Activated CD4-positive, CD25-positive, alpha-beta regulatory T cell treated with anti-CD3 and anti-CD28 coated beads, Interleukin-2, amount 50 U/mL, for 72 hours (primary cell): ENCODE data around the gene MSANTD1.

Experiments
- DNase-seq: peaks from one replicate; pipeline ENCODE4 v3.0.0; 2021

MSANTD1 gene

GRCh38 chr4:3217771-3218170, 31.2 kb upstream of the MSANTD1 start:
- no peak for DNase-seq

- DNase-seq: no peak
Measured at GRCh38 chr4:3218824-3219760, 29.9 kb upstream of the MSANTD1 start.

- no peak for DNase-seq
Measured at GRCh38 chr4:3219761-3220475, 29.0 kb upstream of the MSANTD1 start.

DNA sequence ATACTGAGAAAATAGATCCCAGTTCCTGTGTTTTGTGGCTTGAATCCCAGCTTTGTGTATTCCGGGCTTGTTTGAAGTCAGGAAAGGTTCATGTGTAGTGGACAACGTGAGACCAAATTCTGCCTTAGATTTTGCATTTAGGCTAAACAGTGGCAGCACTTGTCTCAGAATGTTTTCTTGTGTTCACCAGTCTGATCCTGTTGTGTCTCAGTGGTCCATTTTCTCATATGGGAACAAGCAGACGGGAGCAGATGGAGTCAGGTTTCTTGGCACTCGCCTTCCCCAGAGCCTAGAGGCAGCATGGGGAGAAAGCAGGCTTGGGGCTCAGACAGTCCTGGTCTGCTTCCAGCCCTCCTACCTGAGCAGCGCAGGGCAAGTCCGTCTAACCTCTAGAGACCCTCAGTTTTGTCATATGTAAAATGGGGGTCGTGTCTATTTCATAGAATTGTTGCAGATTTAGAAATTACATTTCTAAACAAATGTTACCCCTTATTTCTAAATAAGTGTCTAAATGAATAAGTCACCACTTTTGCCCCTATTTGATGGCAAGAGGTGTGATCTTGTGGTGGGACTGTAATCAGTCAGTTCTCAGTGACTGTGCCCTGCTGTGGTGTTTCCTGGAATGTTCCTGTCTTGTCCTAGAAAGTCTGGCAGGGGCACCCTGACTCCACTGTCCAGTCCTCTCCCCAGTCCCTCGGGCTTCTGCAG, 28.3 kb upstream of the MSANTD1 start:
- no peak for DNase-seq

DNA sequence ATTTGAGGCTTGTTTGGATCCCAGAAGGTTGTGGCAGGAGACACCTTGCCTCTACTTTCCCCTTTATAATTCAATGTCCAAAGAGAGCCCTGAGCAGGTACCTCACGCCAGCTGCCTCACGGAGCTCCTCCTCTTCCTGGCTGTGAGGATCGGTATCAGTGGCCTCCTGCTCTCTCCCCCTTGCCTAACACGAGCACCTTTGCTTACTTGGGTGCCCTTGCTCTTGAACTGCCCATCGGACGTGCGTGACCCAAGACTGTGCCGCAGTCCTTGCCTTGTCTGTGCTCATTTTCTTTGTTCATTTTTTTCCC, 27.8 kb upstream of the MSANTD1 start:
- DNase-seq: no peak

GRCh38 chr4:3221996-3222395, 27.0 kb upstream of the MSANTD1 start:
- no peak for DNase-seq

- no peak for DNase-seq
Measured at GRCh38 chr4:3223346-3223745, 25.6 kb upstream of the MSANTD1 start.

GRCh38 chr4:3223956-3224748, 24.8 kb upstream of the MSANTD1 start:
- DNase-seq: no peak

DNA sequence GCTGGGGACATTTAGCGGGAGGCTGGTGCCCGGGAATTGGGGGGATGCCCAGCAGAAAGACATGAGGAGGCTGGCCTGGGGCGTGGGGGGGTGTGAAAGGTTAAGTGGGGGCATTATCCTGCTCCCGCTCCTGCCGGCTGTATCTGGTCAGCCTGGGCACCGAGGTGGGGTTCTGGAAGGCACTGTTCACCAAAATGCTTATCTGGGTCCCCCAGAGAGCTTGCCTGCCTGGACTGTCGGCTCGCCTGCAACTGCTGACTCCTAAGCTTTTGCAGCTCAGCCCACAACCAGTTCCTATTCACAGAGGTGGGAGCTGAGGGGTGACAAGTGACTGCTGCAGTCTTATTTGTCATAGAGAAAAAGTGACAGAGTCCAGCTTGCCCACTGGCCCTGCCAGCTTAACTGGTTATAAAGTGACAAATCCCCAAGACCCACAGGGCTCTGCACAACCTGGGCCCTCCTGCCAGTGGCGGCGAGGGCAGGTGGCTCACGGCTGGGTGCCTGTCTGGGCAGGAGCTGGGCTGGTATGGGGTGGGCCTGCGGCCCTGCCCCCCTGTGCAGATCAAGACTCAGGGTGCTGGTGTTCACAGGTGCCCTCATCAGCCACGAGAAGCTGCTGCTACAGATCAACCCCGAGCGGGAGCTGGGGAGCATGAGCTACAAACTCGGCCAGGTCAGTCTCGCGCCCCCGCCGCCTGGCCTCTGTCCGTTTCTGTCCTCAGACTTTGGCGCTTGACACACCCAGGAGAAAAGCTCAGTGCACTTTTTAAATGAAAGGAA, 23.7 kb upstream of the MSANTD1 start:
- no peak for DNase-seq

GRCh38 chr4:3225936-3226335, 23.0 kb upstream of the MSANTD1 start:
- DNase-seq: no peak

DNA sequence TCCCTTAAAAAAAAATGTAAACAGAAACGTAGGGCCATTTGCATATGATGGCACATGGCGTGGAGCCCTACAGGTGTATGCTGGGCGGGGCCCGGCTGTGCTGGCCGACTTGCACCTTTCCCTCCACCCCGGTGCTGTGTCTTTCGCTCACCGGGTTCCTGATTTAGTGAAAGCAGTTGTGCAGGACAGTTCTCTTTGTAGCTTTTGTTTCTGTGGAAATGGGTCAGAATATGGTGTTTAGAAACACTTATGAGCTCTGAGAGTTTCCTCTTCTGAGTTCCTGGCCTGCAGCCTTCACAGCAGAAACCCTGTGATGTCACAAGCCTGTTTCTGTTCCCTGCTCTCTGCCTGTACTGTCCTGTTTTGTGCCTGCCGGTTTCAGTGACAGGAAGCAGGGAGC, 22.5 kb upstream of the MSANTD1 start:
- no peak for DNase-seq

GRCh38 chr4:3226944-3227343, 22.0 kb upstream of the MSANTD1 start:
- DNase-seq: no peak

DNA sequence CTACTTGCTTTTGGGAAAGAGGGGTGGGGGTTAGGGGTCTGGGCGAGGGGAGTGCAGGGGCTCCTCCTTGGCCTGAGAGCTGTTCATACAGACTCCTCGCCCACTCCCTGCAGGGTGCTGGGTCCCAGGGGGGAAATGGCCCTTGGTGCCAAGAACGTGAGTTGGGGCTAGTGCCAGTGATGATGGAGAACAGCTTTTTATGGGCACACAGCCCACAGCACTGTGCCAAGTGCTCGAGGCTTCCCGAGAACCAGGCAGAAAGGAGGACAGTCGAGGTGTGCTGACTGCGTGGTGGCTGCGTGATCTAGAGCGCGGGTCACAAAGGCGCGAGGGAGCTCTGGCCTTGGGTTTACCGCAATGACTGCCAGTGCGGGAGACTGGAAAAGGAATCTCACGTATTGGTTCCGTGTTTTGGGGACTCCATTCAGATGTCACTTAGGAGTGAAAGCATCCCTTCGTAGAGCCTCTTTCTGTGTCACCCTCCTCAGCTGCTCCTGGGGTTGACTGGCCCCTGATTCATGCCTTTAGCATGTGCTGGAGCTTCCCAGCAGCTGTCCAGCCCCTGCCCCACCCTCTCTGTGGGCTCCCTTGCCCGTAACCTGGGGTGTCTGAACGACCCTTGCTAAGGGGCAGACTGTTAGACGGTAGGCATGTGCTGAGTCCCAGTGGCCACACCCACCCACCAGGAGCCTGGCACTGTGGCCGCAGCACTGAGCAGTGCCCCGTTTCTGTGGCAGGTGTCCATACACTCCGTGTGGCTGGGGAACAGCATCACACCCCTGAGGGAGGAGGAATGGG, 20.9 kb upstream of the MSANTD1 start:
- DNase-seq: no peak

GRCh38 chr4:3228881-3229280, 20.1 kb upstream of the MSANTD1 start:
- no peak for DNase-seq

DNA sequence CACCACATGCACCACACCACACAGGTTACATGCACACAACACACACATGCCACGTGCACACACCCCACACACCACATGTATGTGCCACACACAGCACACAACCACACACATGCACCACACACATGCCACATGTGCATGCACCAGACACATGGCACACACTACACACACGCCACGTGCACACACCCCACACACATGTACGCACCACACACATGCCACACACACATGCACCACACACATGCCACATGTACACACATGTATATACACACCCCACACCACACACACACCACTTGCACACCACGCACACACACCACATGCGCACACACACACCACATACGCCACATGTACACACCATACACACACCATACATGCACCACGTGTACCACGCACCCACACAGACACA, 19.6 kb upstream of the MSANTD1 start:
- no peak for DNase-seq

GRCh38 chr4:3229964-3230363, 19.0 kb upstream of the MSANTD1 start:
- no peak for DNase-seq

GRCh38 chr4:3231471-3231870, 17.5 kb upstream of the MSANTD1 start:
- no peak for DNase-seq

GRCh38 chr4:3232001-3232400, 17.0 kb upstream of the MSANTD1 start:
- DNase-seq: no peak

GRCh38 chr4:3232871-3233271, 16.1 kb upstream of the MSANTD1 start:
- no peak for DNase-seq

GRCh38 chr4:3233391-3234071, 15.4 kb upstream of the MSANTD1 start:
- DNase-seq: no peak
